CD4-positive, alpha-beta T cell (primary cell): Measurements from ENCODE around the gene FAM222A. TPM values are rescaled to one million over a fixed set of nuclear protein-coding genes. Genes with fewer than 3 reads are reported as not detected.

Experiments
- ATAC-seq: fragments of 200-7000 bp; cut with Tn5 transposase; one replicate; pipeline ENCODE4 v1.10.0; 2022; ENCODE audit warnings: mild to moderate bottlenecking; ENCODE audit not compliant: poor library complexity
- CTCF ChIA-PET: fragments of 350-600 bp; sonication (Branson Sonifier 250); formaldehyde crosslinking; loops from one replicate; lab custom pipeline; 2021; ENCODE audit warnings: antibody characterized with exemption, inconsistent platforms; lab: Charles Lee
- POLR2A ChIA-PET: fragments of 350-600 bp; sonication (Branson Sonifier 250); formaldehyde crosslinking; loops from one replicate; lab custom pipeline; 2021; ENCODE audit warnings: antibody characterized with exemption, inconsistent platforms; lab: Charles Lee
- DNase-seq, 14 experiments: peaks; one replicate each; pipeline ENCODE4 v3.0.0-alpha.2; 2013 to 2020; ENCODE audit warnings: mixed read lengths in 2 of 14
- H3K27ac ChIP-seq, 2 donors: one replicate each; pipeline versions ENCODE4 v1.5.1 to v1.7.0; 2013; ENCODE audit warnings: low read length in 2 of 2, low read depth in 1 of 2, mild to moderate bottlenecking in 1 of 2
- H3K27me3 ChIP-seq, 2 experiments: 1 replicate in 1 of 2; 2 replicates in 1 of 2; pipeline versions ENCODE4 v1.6.1 to v1.7.0; 2013; ENCODE audit warnings: low read length in 2 of 2, control low read depth in 1 of 2, mild to moderate bottlenecking in 1 of 2, moderate library complexity in 1 of 2; ENCODE audit not compliant: insufficient read depth in 2 of 2, control insufficient read depth in 1 of 2
- H3K36me3 ChIP-seq: one replicate; pipeline ENCODE4 v1.6.1; 2013; ENCODE audit warnings: low read length, control low read depth; ENCODE audit not compliant: insufficient read depth
- H3K4me1 ChIP-seq: one replicate; pipeline ENCODE4 v1.6.1; 2013; ENCODE audit warnings: low read length, control low read depth; ENCODE audit not compliant: insufficient read depth
- H3K4me3 ChIP-seq: one replicate; pipeline ENCODE4 v1.5.1; 2013; ENCODE audit warnings: mild to moderate bottlenecking, low read length, moderate library complexity
- H3K9me3 ChIP-seq, 2 experiments: 1 replicate in 1 of 2; 2 replicates in 1 of 2; pipeline versions ENCODE4 v1.6.1 to v1.7.0; 2013; ENCODE audit warnings: low read length in 2 of 2, mild to moderate bottlenecking in 2 of 2, control low read depth in 1 of 2, moderate library complexity in 1 of 2; ENCODE audit not compliant: control insufficient read depth in 1 of 2, insufficient read depth in 1 of 2
- H3K27ac Mint-ChIP-seq: one replicate; pipeline ENCODE4 v1.8.0; 2020; ENCODE audit warnings: mixed read lengths
- H3K27me3 Mint-ChIP-seq: one replicate; pipeline ENCODE4 v1.8.0; 2021; ENCODE audit warnings: mixed read lengths
- H3K36me3 Mint-ChIP-seq: one replicate; pipeline ENCODE4 v1.8.0; 2021; ENCODE audit warnings: low read depth, mixed read lengths
- H3K4me1 Mint-ChIP-seq: one replicate; pipeline ENCODE4 v1.8.0; 2021; ENCODE audit warnings: low read depth, mixed read lengths
- H3K4me3 Mint-ChIP-seq: one replicate; pipeline ENCODE4 v1.8.0; 2020; ENCODE audit warnings: mild to moderate bottlenecking, mixed read lengths
- H3K9me3 Mint-ChIP-seq: one replicate; pipeline ENCODE4 v1.8.0; 2020; ENCODE audit warnings: mixed read lengths
- CTCF ChIP-seq: fragments of 200-600 bp; IDR thresholded peaks from one replicate; pipeline ENCODE4 v1.8.0; 2022; ENCODE audit warnings: antibody characterized with exemption, mild to moderate bottlenecking
- intact Hi-C, 2 experiments: fragments of 100-400 bp; cut with DNase I in 1 of 2; cut with micrococcal nuclease in 1 of 2; formaldehyde crosslinking; loops; one replicate each; pipeline versions ENCODE4 v1.15.1 to v1.9.0; 2023 to 2025; cut with DNase I, micrococcal nuclease
- total RNA-seq, 174 experiments: library from RNA in 2 of 174; stranded (reverse) in 2 of 174; gene quantifications; one replicate each; pipeline ENCODE4 v1.2.3 and lab custom pipeline; 2021 to 2026

FAM222A gene
- total RNA-seq, 2 experiments from 2014 or later, result 1.1 to 1.7 TPM

GRCh38 chr12:109695416-109695815, 18.2 kb upstream of the FAM222A start:
- no peak for TF ChIP-seq CTCF
- Mint-ChIP-seq H3K9me3 (peaks cover 2% of the 10 kb centered on the region), H3K36me3 (no peaks in the 10 kb centered on the region), H3K27ac (no peak overlapping the region), H3K27me3 (peaks cover 29% of the 10 kb centered on the region), H3K4me3 (no peak overlapping the region), H3K4me1 (no peaks in the 10 kb centered on the region)
- Histone ChIP-seq H3K4me3 (no peak overlapping the region), H3K4me1 (no peaks in the 10 kb centered on the region), H3K9me3 (no peaks in the 10 kb centered on the region), H3K27ac (no peak overlapping the region), H3K36me3 (no peaks in the 10 kb centered on the region), H3K27me3 (peaks cover 0 to 3% of the 10 kb centered on the region in 2 experiments)
- CTCF ChIA-PET, result interaction anchor here (0.7 kb wide), 1 partner anchor 1834 kb away, joined by 3 read pairs; no protein-coding TSS in a partner anchor
- intact Hi-C loops, result no loop called here
- ATAC-seq, result no peak
- peak in 1 of 14 experiments; percentile 11 for DNase-seq
- POLR2A ChIA-PET, result no interaction called here

- no peaks in the 10 kb centered on the region for H3K4me1 ChIP-seq
- Mint-ChIP-seq H3K27ac (no peak overlapping the region), H3K36me3 (no peaks in the 10 kb centered on the region), H3K4me1 (no peaks in the 10 kb centered on the region), H3K9me3 (peaks cover 2% of the 10 kb centered on the region), H3K4me3 (no peak overlapping the region), H3K27me3 (peaks cover 29% of the 10 kb centered on the region)
- H3K36me3 ChIP-seq, result no peaks in the 10 kb centered on the region
- H3K9me3 ChIP-seq, result no peaks in the 10 kb centered on the region
- ATAC-seq (no peak), DNase-seq (no peak)
- ChIA-PET CTCF (no interaction called here), POLR2A (no interaction called here)
- no peak overlapping the region for H3K4me3 ChIP-seq
- intact Hi-C loops, result no loop called here
- peaks cover 0 to 3% of the 10 kb centered on the region in 2 experiments for H3K27me3 ChIP-seq
- TF ChIP-seq CTCF, result no peak
- no peak overlapping the region for H3K27ac ChIP-seq
Observed at GRCh38 chr12:109695961-109696461, 17.6 kb upstream of the FAM222A start.

- CTCF ChIA-PET, result no interaction called here
- H3K9me3 Mint-ChIP-seq, result peaks cover 1% of the 10 kb centered on the region
- no peak for ATAC-seq
Observed at GRCh38 chr12:109696485-109697269, 16.9 kb upstream of the FAM222A start.

More at GRCh38 chr12:109696485-109697269, 16.9 kb upstream of the FAM222A start:
- TF ChIP-seq CTCF, result no peak
- Mint-ChIP-seq H3K4me1 (no peaks in the 10 kb centered on the region), H3K4me3 (no peak overlapping the region), H3K27me3 (peaks cover 30% of the 10 kb centered on the region), H3K36me3 (no peaks in the 10 kb centered on the region), H3K27ac (no peak overlapping the region)
- Histone ChIP-seq H3K27ac (no peak overlapping the region), H3K9me3 (no peaks in the 10 kb centered on the region), H3K36me3 (no peaks in the 10 kb centered on the region), H3K4me1 (no peaks in the 10 kb centered on the region), H3K27me3 (peaks cover 0 to 3% of the 10 kb centered on the region in 2 experiments), H3K4me3 (no peak overlapping the region)
- intact Hi-C loops, result no loop called here
- POLR2A ChIA-PET, result no interaction called here
- DNase-seq, result peak in 1 of 14 experiments; percentile 19
